ENCODE measurements around the gene COG1.

Gene COG1

GRCh38 chr17:73174126-73174525, 18.7 kb upstream of the COG1 start:
- DNase-seq (ENCODE audit: low read depth in 2 of 2), result no peak

GRCh38 chr17:73175962-73176565, 16.8 kb upstream of the COG1 start:
- no peak for TF ChIP-seq CTCF (IDR thresholded peaks at IDR 0.05; ENCODE audit: low read depth, low read length)
- DNase-seq (ENCODE audit: low read depth in 2 of 2), result no peak
- H3K4me3 ChIP-seq (replicated peaks in 1 of 2; ENCODE audit: low read depth in 2 of 2, low read length in 2 of 2), result no peak overlapping the region

More at GRCh38 chr17:73174126-73174525, 18.7 kb upstream of the COG1 start:
- no peak for TF ChIP-seq CTCF (IDR thresholded peaks at IDR 0.05; ENCODE audit: low read depth, low read length)
- H3K4me3 ChIP-seq (replicated peaks in 1 of 2; ENCODE audit: low read depth in 2 of 2, low read length in 2 of 2), result no peak overlapping the region

- DNase-seq (ENCODE audit: low read depth in 2 of 2), result no peak
- no peak for TF ChIP-seq CTCF (IDR thresholded peaks at IDR 0.05; ENCODE audit: low read depth, low read length)
- H3K4me3 ChIP-seq (replicated peaks in 1 of 2; ENCODE audit: low read depth in 2 of 2, low read length in 2 of 2), result no peak overlapping the region
Measured at GRCh38 chr17:73179387-73179786, 13.5 kb upstream of the COG1 start.

GRCh38 chr17:73179878-73180277, 13.0 kb upstream of the COG1 start:
- no peak overlapping the region for H3K4me3 ChIP-seq (replicated peaks in 1 of 2; ENCODE audit: low read depth in 2 of 2, low read length in 2 of 2)
- TF ChIP-seq CTCF (IDR thresholded peaks at IDR 0.05; ENCODE audit: low read depth, low read length), result no peak
- DNase-seq (ENCODE audit: low read depth in 2 of 2), result no peak

GRCh38 chr17:73182616-73183310, 10.1 kb upstream of the COG1 start:
- no peak for TF ChIP-seq CTCF (IDR thresholded peaks at IDR 0.05; ENCODE audit: low read depth, low read length)
- no peak overlapping the region for H3K4me3 ChIP-seq (replicated peaks in 1 of 2; ENCODE audit: low read depth in 2 of 2, low read length in 2 of 2)
- no peak for DNase-seq (ENCODE audit: low read depth in 2 of 2)

GRCh38 chr17:73184136-73184993, 8.5 kb upstream of the COG1 start:
- no peak for TF ChIP-seq CTCF (IDR thresholded peaks at IDR 0.05; ENCODE audit: low read depth, low read length)
- no peak overlapping the region for H3K4me3 ChIP-seq (replicated peaks in 1 of 2; ENCODE audit: low read depth in 2 of 2, low read length in 2 of 2)
- no peak for DNase-seq (ENCODE audit: low read depth in 2 of 2)

Data from cardiac fibroblast (primary cell).